ENCODE data around the gene HEATR5A. TPM values are rescaled to one million over a fixed set of nuclear protein-coding genes. Genes with fewer than 3 reads are reported as not detected.

The HEATR5A gene
- polyA plus RNA-seq, 3 donors, result 13.1 to 21.0 (median 16.8) TPM

DNA sequence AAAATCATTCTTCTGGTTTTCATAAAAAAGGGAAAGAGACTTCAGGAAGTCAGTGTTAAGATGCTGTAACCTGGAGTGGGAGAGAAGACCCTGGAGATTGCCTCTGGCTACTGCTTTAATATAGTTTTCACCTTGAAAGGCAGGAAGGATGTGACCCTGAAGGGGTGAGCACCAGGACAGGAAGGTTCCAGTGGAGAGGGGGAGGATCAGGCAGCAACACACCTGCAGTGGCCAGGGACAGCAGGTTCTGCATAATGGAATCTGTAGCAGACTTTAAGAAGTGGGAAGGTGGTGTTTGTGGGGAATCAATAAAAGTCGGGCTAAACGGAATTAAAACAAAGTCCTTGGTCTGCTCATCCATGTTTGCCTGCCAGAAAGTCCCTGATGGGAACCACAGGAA, 6.3 kb upstream of the HEATR5A start:
- no peak for DNase-seq
- Histone ChIP-seq H3K9me3 (replicated peaks in 1 of 2; ENCODE audit: control insufficient read depth in 1 of 2, insufficient read depth in 1 of 2, low read length in 2 of 2) (no peaks in the 10 kb centered on the region), H3K27me3 (ENCODE audit: control insufficient read depth in 2 of 2, insufficient read depth in 2 of 2, low read length in 2 of 2) (no peaks in the 10 kb centered on the region), H3K27ac (ENCODE audit: low read depth in 1 of 2, low read length in 2 of 2) (no peak overlapping the region), H3K36me3 (replicated peaks in 1 of 2; ENCODE audit: control insufficient read depth in 1 of 2, insufficient read depth in 2 of 2, low read length in 2 of 2) (no peaks in the 10 kb centered on the region), H3K79me2 (ENCODE audit: insufficient read depth, low read length) (no peaks in the 10 kb centered on the region), H4K20me1 (ENCODE audit: insufficient read depth, low read length) (no peaks in the 10 kb centered on the region), H3K9ac (ENCODE audit: insufficient read depth, low read length, poor library complexity, severe bottlenecking) (no peak overlapping the region), H3K4me1 (ENCODE audit: control insufficient read depth in 1 of 2, insufficient read depth in 2 of 2, low read length in 2 of 2) (no peaks in the 10 kb centered on the region), H3K4me2 (replicated peaks; ENCODE audit: extremely low read depth, low read length, poor library complexity, severe bottlenecking) (no peak overlapping the region), H2AFZ (ENCODE audit: insufficient read depth, low read depth, low read length, poor library complexity, severe bottlenecking) (no peak overlapping the region), H3K4me3 (replicated peaks in 1 of 3; ENCODE audit: low read depth in 2 of 3, low read length in 3 of 3) (no peak overlapping the region)
- TF ChIP-seq CTCF (IDR thresholded peaks at IDR 0.05), result no peak
- Mint-ChIP-seq H3K27ac (no peak overlapping the region), H3K4me1 (no peaks in the 10 kb centered on the region), H3K36me3 (no peaks in the 10 kb centered on the region), H3K4me3 (no peak overlapping the region), H3K27me3 (ENCODE audit: low read depth in 3 of 3) (peaks cover 0 to 2% (median 0%) of the 10 kb centered on the region in 3 donors), H3K9me3 (peaks cover 0 to 5% (median 3%) of the 10 kb centered on the region in 7 donors)
- intact Hi-C loops (cut with micrococcal nuclease), result loop anchor here in 1 of 2 donors (10.0 kb wide), 1 partner anchor 128 kb away; no protein-coding TSS in a partner anchor
- no CpG with 5 or more reads among the region's 2 CpGs for WGBS (ENCODE audit: insufficient coverage)

DNA sequence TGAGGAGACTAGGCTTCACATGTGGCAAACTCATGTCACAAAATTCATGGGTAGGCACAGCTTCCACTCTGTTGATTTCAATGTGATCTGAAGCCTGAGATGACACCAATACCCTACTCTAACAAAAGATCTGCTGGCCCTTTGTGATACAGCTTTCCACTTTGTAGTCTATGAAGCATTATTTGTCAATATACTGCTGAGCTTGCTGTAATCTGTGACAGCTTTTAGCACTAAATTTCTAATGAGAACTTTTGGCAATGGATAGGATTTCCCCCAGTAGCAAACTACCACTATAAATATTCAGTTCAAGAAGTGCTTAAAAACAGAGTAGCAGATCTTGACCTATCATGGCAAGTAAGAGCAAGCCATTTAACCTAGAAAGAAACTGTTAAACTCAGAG, 5.6 kb upstream of the HEATR5A start:
- intact Hi-C loops (cut with micrococcal nuclease), result loop anchor here in 1 of 2 donors (10.0 kb wide), 1 partner anchor 129 kb away; no protein-coding TSS in a partner anchor

More for the DNA sequence above, 5.6 kb upstream of the HEATR5A start:
- no peak for DNase-seq
- Mint-ChIP-seq H3K4me3 (no peak overlapping the region), H3K27me3 (ENCODE audit: low read depth in 3 of 3) (peaks cover 0 to 3% (median 0%) of the 10 kb centered on the region in 3 donors), H3K4me1 (peaks cover 4% of the 10 kb centered on the region), H3K9me3 (peaks cover 0 to 5% (median under 1%) of the 10 kb centered on the region in 7 donors), H3K36me3 (no peaks in the 10 kb centered on the region), H3K27ac (no peak overlapping the region)
- no peak for TF ChIP-seq CTCF (IDR thresholded peaks at IDR 0.05)
- Histone ChIP-seq H3K27ac (ENCODE audit: low read depth in 1 of 2, low read length in 2 of 2) (no peak overlapping the region), H4K20me1 (ENCODE audit: insufficient read depth, low read length) (no peaks in the 10 kb centered on the region), H3K4me3 (replicated peaks in 1 of 3; ENCODE audit: low read depth in 2 of 3, low read length in 3 of 3) (no peak overlapping the region), H3K4me1 (ENCODE audit: control insufficient read depth in 1 of 2, insufficient read depth in 2 of 2, low read length in 2 of 2) (peaks cover 4 to 6% of the 10 kb centered on the region in 2 donors), H3K9me3 (replicated peaks in 1 of 2; ENCODE audit: control insufficient read depth in 1 of 2, insufficient read depth in 1 of 2, low read length in 2 of 2) (no peaks in the 10 kb centered on the region), H2AFZ (ENCODE audit: insufficient read depth, low read depth, low read length, poor library complexity, severe bottlenecking) (no peak overlapping the region), H3K9ac (ENCODE audit: insufficient read depth, low read length, poor library complexity, severe bottlenecking) (no peak overlapping the region), H3K79me2 (ENCODE audit: insufficient read depth, low read length) (no peaks in the 10 kb centered on the region), H3K4me2 (replicated peaks; ENCODE audit: extremely low read depth, low read length, poor library complexity, severe bottlenecking) (no peak overlapping the region), H3K36me3 (replicated peaks in 1 of 2; ENCODE audit: control insufficient read depth in 1 of 2, insufficient read depth in 2 of 2, low read length in 2 of 2) (no peaks in the 10 kb centered on the region), H3K27me3 (ENCODE audit: control insufficient read depth in 2 of 2, insufficient read depth in 2 of 2, low read length in 2 of 2) (no peaks in the 10 kb centered on the region)

Measured in CD14-positive monocyte (primary cell).